Epidermal melanocyte (primary cell): ENCODE results near the gene ZNF827.

Experiments
- DNase-seq: peaks from one replicate; pipeline ENCODE4 v3.0.0; 2011; ENCODE audit warnings: low spot score; ENCODE audit not compliant: insufficient read length

The ZNF827 gene

DNA sequence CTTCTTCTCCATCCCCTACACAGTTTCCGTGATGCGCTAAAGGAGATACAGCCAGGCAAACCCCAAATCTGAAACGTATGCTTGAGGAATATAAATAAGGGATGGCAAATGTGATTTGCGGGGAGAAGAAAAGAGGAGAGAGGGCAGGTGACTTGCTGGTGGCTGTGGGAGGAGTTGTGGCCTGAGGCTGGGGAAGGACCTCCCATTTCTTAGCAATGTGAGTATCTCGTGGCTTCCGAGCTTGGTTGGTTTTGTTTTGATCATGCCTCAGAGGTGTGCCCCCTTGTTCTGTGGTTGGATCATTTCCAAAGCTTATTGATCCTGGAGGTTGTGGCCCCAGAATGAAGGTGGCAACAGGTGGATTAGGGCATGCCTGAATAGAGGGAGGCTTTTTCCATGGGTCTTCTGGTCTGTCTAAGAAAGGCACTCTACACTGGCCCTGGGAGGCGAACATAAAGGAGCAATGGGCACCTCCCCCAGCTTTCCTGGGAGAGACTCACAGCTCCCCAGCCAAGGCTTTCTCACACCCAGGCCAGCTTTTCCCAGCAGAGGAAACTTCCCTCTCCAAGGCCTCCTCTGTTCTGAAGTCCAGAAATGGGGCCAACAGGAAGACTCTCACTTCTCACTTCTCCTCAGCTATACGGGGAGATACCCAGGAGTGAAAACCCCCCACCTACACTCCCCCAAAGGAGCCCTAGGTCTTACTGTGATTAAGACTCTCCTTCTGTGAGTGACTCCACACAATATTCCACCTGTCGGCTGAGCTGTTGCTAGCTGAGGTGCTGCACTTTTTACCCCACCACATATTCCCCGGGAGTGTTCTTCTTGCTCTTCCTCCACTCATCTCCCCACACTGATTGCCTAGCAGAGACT lies 218.6 kb downstream of the ZNF827 start:
- DNase-seq: no peak

DNA sequence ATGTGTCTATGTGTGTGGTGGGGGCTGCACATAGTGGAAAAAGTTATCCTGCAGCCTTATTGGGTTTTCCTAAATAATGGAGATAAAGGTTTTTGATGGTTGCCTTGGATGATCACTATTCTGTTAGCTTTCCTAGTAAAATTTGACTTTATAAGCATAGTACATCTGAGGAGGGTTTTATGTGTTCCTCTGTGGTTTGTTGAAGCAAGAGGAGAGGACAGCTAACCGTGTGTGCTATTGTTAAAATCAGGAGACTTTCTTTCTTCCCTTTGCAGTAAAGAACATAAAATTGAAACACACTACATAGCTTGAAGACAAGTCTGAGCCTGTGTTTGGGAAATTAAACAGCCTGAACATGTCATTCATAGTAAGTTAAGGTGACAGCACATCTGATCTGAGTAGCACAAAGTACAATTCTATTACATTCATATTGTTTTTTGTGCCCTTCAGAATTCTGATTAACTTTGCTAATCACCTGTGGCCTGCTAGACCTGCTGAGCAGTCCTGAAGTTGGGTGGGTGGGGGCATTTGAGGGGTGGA lies 221.9 kb downstream of the ZNF827 start:
- DNase-seq: no peak

DNA sequence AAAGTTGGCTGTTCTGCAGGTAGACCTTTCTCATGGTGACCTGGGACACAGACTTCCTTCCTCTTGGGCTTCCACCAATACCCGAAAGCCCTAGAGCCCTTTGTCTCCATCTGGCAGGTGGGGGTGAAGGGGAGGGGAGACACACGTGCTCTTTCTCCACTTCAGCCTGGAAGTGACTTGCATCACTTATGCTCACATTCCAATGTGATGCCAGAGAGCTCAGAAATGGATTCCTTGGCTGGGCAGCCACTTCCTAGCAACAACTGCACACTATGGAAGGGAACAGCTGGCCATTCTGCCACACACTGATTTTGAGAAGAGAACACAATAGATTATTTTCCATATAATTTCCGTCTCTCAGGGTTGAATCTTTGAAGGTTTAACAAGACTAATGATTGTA lies 222.4 kb downstream of the ZNF827 start:
- DNase-seq: no peak

DNA sequence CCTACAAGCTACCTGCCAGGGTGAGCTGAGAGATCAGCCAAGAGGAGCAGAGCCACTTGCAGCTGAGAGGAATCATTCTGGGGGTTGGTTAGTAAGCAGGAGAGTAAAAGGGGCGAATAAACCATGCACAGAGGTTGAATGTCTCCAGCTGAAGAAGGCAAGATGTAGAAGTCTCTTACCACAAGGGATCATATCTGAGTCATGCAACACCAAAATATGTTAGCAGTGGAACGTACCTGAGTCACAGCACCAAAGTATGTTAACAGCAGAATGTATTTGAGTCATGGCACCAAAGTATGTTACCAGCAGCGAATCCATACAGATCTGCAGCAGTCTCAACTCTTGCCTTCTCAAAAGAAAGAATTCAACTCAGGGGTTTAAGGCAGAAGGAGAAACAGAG lies 228.8 kb downstream of the ZNF827 start:
- DNase-seq: no peak

DNA sequence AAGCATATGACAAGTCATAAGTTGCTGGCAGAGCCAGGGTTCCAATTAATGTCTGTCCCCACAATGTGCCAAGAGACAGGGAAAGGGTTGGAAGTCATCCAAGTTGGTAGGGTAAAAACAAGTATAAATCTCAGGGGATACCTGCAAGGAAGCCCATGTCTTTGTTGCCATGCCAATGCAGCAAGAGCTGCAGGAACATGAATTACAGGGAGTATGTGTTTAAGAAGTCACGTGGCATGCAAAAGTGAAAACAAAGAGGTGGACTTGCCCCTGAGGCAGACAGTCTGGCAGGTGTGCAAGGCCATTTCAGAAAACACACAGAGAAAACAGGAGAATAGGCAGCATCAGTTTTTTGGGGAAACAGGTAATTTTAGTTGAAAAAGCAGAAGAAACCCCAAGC lies 229.3 kb downstream of the ZNF827 start:
- DNase-seq: no peak
